ENCODE data around the gene UQCRC1.

DNA sequence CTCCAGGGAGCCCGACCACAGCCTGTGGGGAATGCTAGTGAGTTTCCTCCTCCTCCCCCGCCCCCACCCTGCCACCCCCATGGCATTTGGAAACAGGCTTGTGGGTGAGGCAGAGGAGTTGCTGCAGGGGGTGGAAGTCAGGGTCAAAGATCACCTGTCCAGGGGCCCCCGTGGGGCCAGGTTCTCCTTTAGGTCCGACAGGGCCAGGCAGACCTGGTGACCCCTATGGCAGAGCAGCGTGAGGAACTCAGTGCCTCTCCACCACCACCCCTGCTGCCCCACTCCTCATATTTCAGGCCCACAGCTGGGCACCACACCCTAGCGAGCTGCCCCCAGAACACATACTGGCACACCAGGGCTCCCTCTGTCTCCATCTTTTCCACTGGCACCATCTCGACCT lies 36.9 kb downstream of the UQCRC1 start:
- TF ChIP-seq, protein P1, sequence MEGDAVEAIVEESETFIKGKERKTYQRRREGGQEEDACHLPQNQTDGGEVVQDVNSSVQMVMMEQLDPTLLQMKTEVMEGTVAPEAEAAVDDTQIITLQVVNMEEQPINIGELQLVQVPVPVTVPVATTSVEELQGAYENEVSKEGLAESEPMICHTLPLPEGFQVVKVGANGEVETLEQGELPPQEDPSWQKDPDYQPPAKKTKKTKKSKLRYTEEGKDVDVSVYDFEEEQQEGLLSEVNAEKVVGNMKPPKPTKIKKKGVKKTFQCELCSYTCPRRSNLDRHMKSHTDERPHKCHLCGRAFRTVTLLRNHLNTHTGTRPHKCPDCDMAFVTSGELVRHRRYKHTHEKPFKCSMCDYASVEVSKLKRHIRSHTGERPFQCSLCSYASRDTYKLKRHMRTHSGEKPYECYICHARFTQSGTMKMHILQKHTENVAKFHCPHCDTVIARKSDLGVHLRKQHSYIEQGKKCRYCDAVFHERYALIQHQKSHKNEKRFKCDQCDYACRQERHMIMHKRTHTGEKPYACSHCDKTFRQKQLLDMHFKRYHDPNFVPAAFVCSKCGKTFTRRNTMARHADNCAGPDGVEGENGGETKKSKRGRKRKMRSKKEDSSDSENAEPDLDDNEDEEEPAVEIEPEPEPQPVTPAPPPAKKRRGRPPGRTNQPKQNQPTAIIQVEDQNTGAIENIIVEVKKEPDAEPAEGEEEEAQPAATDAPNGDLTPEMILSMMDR (IDR thresholded peaks at IDR 0.05), result no peak
- TF ChIP-seq POLR2AphosphoS5 (IDR thresholded peaks at IDR 0.05; ENCODE audit: low read depth, low read length) (no peak), TCF7L2 (IDR thresholded peaks at IDR 0.05; ENCODE audit: low read depth, low read length) (no peak)
